MM.1S (cell line): ENCODE results near the gene MUC5AC.

Source experiments
- DNase-seq: peaks from one replicate; pipeline ENCODE4 v3.0.0-alpha.2; 2015
- H2AFZ ChIP-seq: fragments of 300-600 bp; sonication (generic); 2 replicates; pipeline ENCODE4 v1.6.0; 2016; ENCODE audit warnings: antibody characterized with exemption, low read length
- H3F3A ChIP-seq: fragments of 300-600 bp; sonication (generic); 2 replicates; pipeline ENCODE4 v1.6.1; 2016; ENCODE audit warnings: mild to moderate bottlenecking, antibody characterized with exemption, low read length, moderate library complexity, mixed read lengths; ENCODE audit not compliant: insufficient read depth
- H3K27ac ChIP-seq: fragments of 300-600 bp; sonication (generic); 2 replicates; pipeline ENCODE4 v1.5.1; 2016; ENCODE audit warnings: mild to moderate bottlenecking, low read length
- H3K27me3 ChIP-seq: fragments of 300-600 bp; sonication (generic); replicated peaks from 2 replicates; pipeline ENCODE4 v1.6.0; 2016; ENCODE audit warnings: low read length; ENCODE audit not compliant: insufficient read depth
- H3K36me3 ChIP-seq: fragments of 300-600 bp; sonication (generic); replicated peaks from 2 replicates; pipeline ENCODE4 v1.6.1; 2016; ENCODE audit warnings: mild to moderate bottlenecking, low read length, mixed read lengths; ENCODE audit not compliant: insufficient read depth
- H3K4me1 ChIP-seq: fragments of 300-600 bp; sonication (generic); 2 replicates; pipeline ENCODE4 v1.6.1; 2016; ENCODE audit warnings: low read length, mixed read lengths
- H3K4me2 ChIP-seq: fragments of 300-600 bp; sonication (generic); 2 replicates; pipeline ENCODE4 v1.6.0; 2016; ENCODE audit warnings: low read depth, low read length
- H3K4me3 ChIP-seq: fragments of 300-600 bp; sonication (generic); 2 replicates; pipeline ENCODE4 v1.5.1; 2016; ENCODE audit warnings: low read length, mixed read lengths
- H3K79me2 ChIP-seq: fragments of 300-600 bp; sonication (generic); 2 replicates; pipeline ENCODE4 v1.6.1; 2016; ENCODE audit warnings: mixed run types, low read length, mixed read lengths
- H3K9ac ChIP-seq: fragments of 300-600 bp; sonication (generic); 2 replicates; pipeline ENCODE4 v1.6.1; 2016; ENCODE audit warnings: low read length, mixed read lengths
- H3K9me2 ChIP-seq: fragments of 300-600 bp; sonication (generic); replicated peaks from 2 replicates; pipeline ENCODE4 v1.6.1; 2016; ENCODE audit warnings: mild to moderate bottlenecking, low read length, mixed read lengths; ENCODE audit not compliant: insufficient read depth
- H3K9me3 ChIP-seq: fragments of 300-600 bp; sonication (generic); replicated peaks from 2 replicates; pipeline ENCODE4 v1.6.1; 2016; ENCODE audit warnings: mild to moderate bottlenecking, low read length, mixed read lengths; ENCODE audit not compliant: insufficient read depth
- H4K20me1 ChIP-seq: fragments of 300-600 bp; sonication (generic); 2 replicates; pipeline ENCODE4 v1.6.1; 2016; ENCODE audit warnings: mild to moderate bottlenecking, low read length, moderate library complexity, mixed read lengths; ENCODE audit not compliant: insufficient read depth
- CTCF ChIP-seq: fragments of 300-600 bp; sonication (generic); IDR thresholded peaks from 2 replicates; pipeline ENCODE4 v1.5.1; 2016; ENCODE audit warnings: antibody characterized with exemption, low read length, mixed read lengths
- EZH2 ChIP-seq: fragments of 300-600 bp; sonication (generic); optimal IDR thresholded peaks from 2 replicates; pipeline ENCODE3; 2017; ENCODE audit warnings: low read depth, mild to moderate bottlenecking, antibody characterized with exemption, low read length, mixed read lengths
- EZH2phosphoT487 ChIP-seq: fragments of 300-600 bp; sonication (generic); IDR thresholded peaks from 2 replicates; pipeline ENCODE4 v1.6.1; 2018; ENCODE audit warnings: antibody characterized with exemption, low read length

The MUC5AC gene

GRCh38 chr11:1117992-1118391 lies 39.8 kb upstream of the MUC5AC start:
- Histone ChIP-seq H3K9me3 (no peaks in the 10 kb centered on the region), H2AFZ (no peak overlapping the region), H3K4me1 (no peaks in the 10 kb centered on the region), H3K36me3 (no peaks in the 10 kb centered on the region), H3K79me2 (no peaks in the 10 kb centered on the region), H4K20me1 (no peaks in the 10 kb centered on the region), H3K9me2 (no peaks in the 10 kb centered on the region), H3K4me2 (no peak overlapping the region), H3F3A (no peaks in the 10 kb centered on the region), H3K4me3 (no peak overlapping the region), H3K9ac (no peak overlapping the region), H3K27ac (no peak overlapping the region), H3K27me3 (peaks cover 72% of the 10 kb centered on the region)
- DNase-seq = no peak
- TF ChIP-seq EZH2 (no peak), CTCF (no peak), EZH2phosphoT487 (no peak)

- H3K9me2 ChIP-seq = no peaks in the 10 kb centered on the region
- no peak for DNase-seq
- no peaks in the 10 kb centered on the region for H3K36me3 ChIP-seq
- H2AFZ ChIP-seq = no peak overlapping the region
- H3K27ac ChIP-seq = no peak overlapping the region
- H4K20me1 ChIP-seq = no peaks in the 10 kb centered on the region
- H3K4me1 ChIP-seq = no peaks in the 10 kb centered on the region
- H3K4me3 ChIP-seq = no peak overlapping the region
- no peak overlapping the region for H3K9ac ChIP-seq
- peaks cover 80% of the 10 kb centered on the region for H3K27me3 ChIP-seq
- H3K79me2 ChIP-seq = no peaks in the 10 kb centered on the region
- H3K9me3 ChIP-seq = no peaks in the 10 kb centered on the region
- H3F3A ChIP-seq = no peaks in the 10 kb centered on the region
- H3K4me2 ChIP-seq = no peak overlapping the region
- TF ChIP-seq EZH2phosphoT487 = no peak
- TF ChIP-seq EZH2 = no peak
- no peak for TF ChIP-seq CTCF
Observed at GRCh38 chr11:1118755-1119603, 38.8 kb upstream of the MUC5AC start.

- Histone ChIP-seq H3K27me3 (peaks cover 83% of the 10 kb centered on the region), H3K79me2 (no peaks in the 10 kb centered on the region), H3K9me2 (no peaks in the 10 kb centered on the region), H3K27ac (no peak overlapping the region), H3K9me3 (no peaks in the 10 kb centered on the region), H2AFZ (no peak overlapping the region), H3K36me3 (no peaks in the 10 kb centered on the region), H3K4me3 (no peak overlapping the region), H3K4me2 (no peak overlapping the region), H3K4me1 (no peaks in the 10 kb centered on the region), H3F3A (no peaks in the 10 kb centered on the region), H4K20me1 (no peaks in the 10 kb centered on the region), H3K9ac (no peak overlapping the region)
- TF ChIP-seq CTCF (no peak), EZH2 (no peak), EZH2phosphoT487 (no peak)
- DNase-seq = no peak
Observed at GRCh38 chr11:1119604-1120146, 38.1 kb upstream of the MUC5AC start.
